Lower lobe of right lung (tissue), 2 donors: ENCODE data around the gene SLC16A7. TPM values are rescaled to one million over a fixed set of nuclear protein-coding genes. Genes with fewer than 3 reads are reported as not detected.
"Not testable (repeated sequence)": the region's sequence is repeated elsewhere in the genome, so short reads cannot be mapped to it uniquely, and the experiment has no call there.

Experiments used
- ATAC-seq, 2 donors: fragments of 200-7000 bp; cut with Tn5 transposase; one replicate each; pipeline ENCODE4 v1.9.1; 2020 to 2022; ENCODE audit warnings: mild to moderate bottlenecking in 2 of 2, moderate library complexity in 2 of 2
- DNase-seq: peaks from one replicate; pipeline ENCODE4 v3.0.0-alpha.2; 2020
- H3K27ac ChIP-seq: fragments of 200-600 bp; one replicate; pipeline ENCODE4 v1.8.0; 2022
- H3K27me3 ChIP-seq: fragments of 200-600 bp; one replicate; pipeline ENCODE4 v1.8.0; 2022; ENCODE audit warnings: low read depth
- H3K36me3 ChIP-seq: fragments of 200-600 bp; one replicate; pipeline ENCODE4 v1.8.0; 2022; ENCODE audit warnings: mild to moderate bottlenecking
- H3K4me1 ChIP-seq: fragments of 200-600 bp; one replicate; pipeline ENCODE4 v1.8.0; 2022
- H3K4me3 ChIP-seq: fragments of 200-600 bp; one replicate; pipeline ENCODE4 v1.8.0; 2022; ENCODE audit warnings: mild to moderate bottlenecking
- H3K9me3 ChIP-seq: fragments of 200-600 bp; one replicate; pipeline ENCODE4 v1.8.0; 2022
- CTCF ChIP-seq: fragments of 200-600 bp; IDR thresholded peaks from one replicate; pipeline ENCODE4 v1.8.0; 2022; ENCODE audit warnings: antibody characterized with exemption, mild to moderate bottlenecking
- intact Hi-C: fragments of 100-400 bp; cut with DNase I; formaldehyde crosslinking; loops from one replicate; pipeline ENCODE4 v1.11.0; 2022
- total RNA-seq: library from RNA; stranded (reverse); fragmentation: NEBNext Ultra II Directional; extraction: Animal tissue kit (Norgen Biotek cat#: 25700); gene quantifications from one replicate; pipeline ENCODE4 v1.2.1, GENCODE V29; 2021
- donor health status: DM: no; HTN: yes; CAD: no; lungs with severe emphysema.

The SLC16A7 gene
- total RNA-seq, 1 donor from 2014 or later: 13.3 TPM

GRCh38 chr12:59603754-59604153 lies 7.9 kb downstream of the SLC16A7 start:
- no peaks in the 10 kb centered on the region for H3K36me3 ChIP-seq
- no peak overlapping the region for H3K27ac ChIP-seq
- no peak for ATAC-seq
- intact Hi-C loops: no loop called here
- no peaks in the 10 kb centered on the region for H3K9me3 ChIP-seq
- H3K27me3 ChIP-seq: no peaks in the 10 kb centered on the region
- TF ChIP-seq CTCF: no peak
- H3K4me1 ChIP-seq: peaks cover 5% of the 10 kb centered on the region
- DNase-seq: no peak
- H3K4me3 ChIP-seq: no peak overlapping the region

GRCh38 chr12:59612823-59613434 lies 17.1 kb downstream of the SLC16A7 start:
- intact Hi-C loops, H3K4me1 ChIP-seq, H3K27me3 ChIP-seq, DNase-seq, H3K27ac ChIP-seq, H3K4me3 ChIP-seq, H3K36me3 ChIP-seq, ATAC-seq: not testable (repeated sequence)
- peaks cover 14% of the 10 kb centered on the region for H3K9me3 ChIP-seq

GRCh38 chr12:59615392-59616165 lies 19.8 kb downstream of the SLC16A7 start:
- Histone ChIP-seq H3K4me3 (no peak overlapping the region), H3K36me3 (no peaks in the 10 kb centered on the region), H3K27ac (no peak overlapping the region), H3K27me3 (no peaks in the 10 kb centered on the region), H3K9me3 (peaks cover 14% of the 10 kb centered on the region), H3K4me1 (no peaks in the 10 kb centered on the region)
- DNase-seq (no peak), ATAC-seq (peak; percentile 68 to 77)
- no peak for TF ChIP-seq CTCF
- intact Hi-C loops: no loop called here

GRCh38 chr12:59619461-59620240 lies 23.8 kb downstream of the SLC16A7 start:
- intact Hi-C loops: no loop called here
- no peak overlapping the region for H3K4me3 ChIP-seq
- ATAC-seq: no peak
- H3K27me3 ChIP-seq: no peaks in the 10 kb centered on the region
- no peak for DNase-seq
- TF ChIP-seq CTCF: no peak
- no peaks in the 10 kb centered on the region for H3K9me3 ChIP-seq
- no peaks in the 10 kb centered on the region for H3K4me1 ChIP-seq
- H3K36me3 ChIP-seq: no peaks in the 10 kb centered on the region
- no peak overlapping the region for H3K27ac ChIP-seq

- TF ChIP-seq CTCF: no peak
- Histone ChIP-seq H3K27me3 (no peaks in the 10 kb centered on the region), H3K36me3 (no peaks in the 10 kb centered on the region), H3K4me1 (no peaks in the 10 kb centered on the region), H3K9me3 (no peaks in the 10 kb centered on the region), H3K27ac (peak overlapping the region; percentile 2), H3K4me3 (no peak overlapping the region)
- DNase-seq (no peak), ATAC-seq (no peak)
- intact Hi-C loops: no loop called here
Observed at GRCh38 chr12:59620326-59620725, 24.5 kb downstream of the SLC16A7 start.
